ENCODE results near the gene RNF187.

- TF ChIP-seq POLR2A (IDR thresholded peaks at IDR 0.05; ENCODE audit: low read depth, low read length) (no peak), MXI1 (IDR thresholded peaks at IDR 0.05; ENCODE audit: borderline replicate concordance, low read depth, low read length) (no peak)
- TF ChIP-seq, protein P1, sequence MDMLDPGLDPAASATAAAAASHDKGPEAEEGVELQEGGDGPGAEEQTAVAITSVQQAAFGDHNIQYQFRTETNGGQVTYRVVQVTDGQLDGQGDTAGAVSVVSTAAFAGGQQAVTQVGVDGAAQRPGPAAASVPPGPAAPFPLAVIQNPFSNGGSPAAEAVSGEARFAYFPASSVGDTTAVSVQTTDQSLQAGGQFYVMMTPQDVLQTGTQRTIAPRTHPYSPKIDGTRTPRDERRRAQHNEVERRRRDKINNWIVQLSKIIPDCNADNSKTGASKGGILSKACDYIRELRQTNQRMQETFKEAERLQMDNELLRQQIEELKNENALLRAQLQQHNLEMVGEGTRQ (IDR thresholded peaks at IDR 0.05; ENCODE audit: low read depth, low read length), result no peak
- TF ChIP-seq, protein P2, sequence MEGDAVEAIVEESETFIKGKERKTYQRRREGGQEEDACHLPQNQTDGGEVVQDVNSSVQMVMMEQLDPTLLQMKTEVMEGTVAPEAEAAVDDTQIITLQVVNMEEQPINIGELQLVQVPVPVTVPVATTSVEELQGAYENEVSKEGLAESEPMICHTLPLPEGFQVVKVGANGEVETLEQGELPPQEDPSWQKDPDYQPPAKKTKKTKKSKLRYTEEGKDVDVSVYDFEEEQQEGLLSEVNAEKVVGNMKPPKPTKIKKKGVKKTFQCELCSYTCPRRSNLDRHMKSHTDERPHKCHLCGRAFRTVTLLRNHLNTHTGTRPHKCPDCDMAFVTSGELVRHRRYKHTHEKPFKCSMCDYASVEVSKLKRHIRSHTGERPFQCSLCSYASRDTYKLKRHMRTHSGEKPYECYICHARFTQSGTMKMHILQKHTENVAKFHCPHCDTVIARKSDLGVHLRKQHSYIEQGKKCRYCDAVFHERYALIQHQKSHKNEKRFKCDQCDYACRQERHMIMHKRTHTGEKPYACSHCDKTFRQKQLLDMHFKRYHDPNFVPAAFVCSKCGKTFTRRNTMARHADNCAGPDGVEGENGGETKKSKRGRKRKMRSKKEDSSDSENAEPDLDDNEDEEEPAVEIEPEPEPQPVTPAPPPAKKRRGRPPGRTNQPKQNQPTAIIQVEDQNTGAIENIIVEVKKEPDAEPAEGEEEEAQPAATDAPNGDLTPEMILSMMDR (conservative IDR thresholded peaks at IDR 0.05; ENCODE audit: low read depth, low read length), result no peak
Observed at GRCh38 chr1:228512781-228513198, 25.6 kb downstream of the RNF187 start.
